Mucosa of gallbladder (tissue), 1 donor: ENCODE data around the gene CPSF4L. TPM values are rescaled to one million over a fixed set of nuclear protein-coding genes. Genes with fewer than 3 reads are reported as not detected.
"Not testable (repeated sequence)": the region's sequence is repeated elsewhere in the genome, so short reads cannot be mapped to it uniquely, and the experiment has no call there.

Experiments used
- DNase-seq: peaks from one replicate; pipeline ENCODE4 v3.0.0-alpha.2; 2020; ENCODE audit warnings: low spot score
- total RNA-seq: library from RNA; stranded (reverse); gene quantifications from one replicate; pipeline ENCODE4 v1.2.1, GENCODE V29; 2021
- donor health status: DM: no; HTN: no; CAD: no.

Gene CPSF4L
- total RNA-seq, 1 donor from 2014 or later, result not detected

DNA sequence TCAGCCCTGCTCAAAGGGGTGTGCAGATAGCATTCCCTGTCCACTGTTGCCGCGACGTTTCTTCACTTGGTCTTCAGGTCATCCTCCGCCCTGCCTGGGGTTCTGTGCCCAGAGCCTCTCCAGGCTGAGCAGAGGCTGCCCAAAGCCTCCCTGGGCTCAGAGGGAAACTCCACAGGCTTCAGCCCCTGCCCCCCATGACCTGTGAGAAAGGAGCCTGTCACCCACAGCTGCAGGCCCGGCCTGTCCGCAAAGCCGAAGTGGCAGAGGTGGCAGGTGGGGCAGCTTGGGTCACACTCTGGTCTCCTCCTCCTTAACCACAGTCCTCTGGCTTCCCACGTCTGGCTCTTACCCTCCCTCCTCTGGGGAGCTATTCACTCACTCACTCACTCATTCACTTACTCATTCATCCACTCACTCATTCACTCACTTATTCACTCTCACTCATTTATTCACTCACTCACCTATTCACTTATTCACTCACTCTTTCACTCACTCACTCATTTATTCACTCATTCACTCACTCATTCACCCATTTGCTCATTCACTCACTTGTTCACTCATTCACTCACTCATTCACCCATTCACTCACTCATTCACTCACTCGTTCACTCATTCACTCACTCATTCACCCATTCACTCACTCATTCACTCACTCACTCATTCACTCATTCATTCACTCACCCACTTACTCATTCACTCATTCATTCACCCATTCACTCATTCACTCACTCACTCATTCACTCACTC, 7.1 kb upstream of the CPSF4L start:
- no peak for DNase-seq

DNA sequence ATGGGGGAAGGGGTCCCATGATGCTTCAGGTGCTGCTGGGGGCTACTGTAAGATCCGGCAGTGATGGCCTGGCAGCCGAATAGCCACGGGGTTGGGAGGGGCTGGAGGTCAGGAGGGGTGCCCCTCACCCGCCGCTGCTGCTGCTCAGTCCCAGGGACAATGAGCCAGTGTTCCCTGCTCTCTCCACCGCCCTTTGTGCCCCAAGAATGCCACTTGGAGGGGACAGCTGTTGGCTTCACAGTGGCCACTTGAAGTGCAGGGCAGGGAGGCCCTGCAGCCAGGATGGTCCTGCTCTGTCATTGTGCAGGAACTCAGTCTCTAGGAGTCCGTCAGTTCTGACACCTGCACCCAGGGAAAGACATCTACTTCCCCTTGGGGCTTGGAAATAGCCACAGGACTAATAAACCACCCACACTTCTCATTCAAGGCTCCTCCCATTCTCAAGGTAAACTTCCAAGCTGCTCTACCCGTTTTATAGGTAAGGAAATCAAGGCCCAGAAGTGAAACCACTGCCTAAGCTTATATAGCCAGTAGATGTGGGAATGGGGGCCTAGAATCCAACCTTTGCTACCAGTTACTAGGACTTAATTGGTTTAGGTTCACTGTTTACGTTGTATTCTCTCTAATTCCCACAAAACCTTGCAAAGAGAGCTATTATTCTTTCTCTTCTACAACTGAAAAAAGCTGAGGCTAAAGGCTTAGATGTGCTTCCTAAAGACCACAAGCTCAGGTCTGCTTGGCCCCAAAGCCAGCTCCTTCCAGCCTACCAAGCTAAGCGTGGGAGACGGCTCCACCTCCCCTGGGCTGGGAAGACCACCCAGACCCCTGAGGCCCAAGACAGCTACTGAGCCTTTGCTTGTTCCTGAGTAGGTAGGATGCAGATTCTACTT, 6.2 kb upstream of the CPSF4L start:
- no peak for DNase-seq

DNA sequence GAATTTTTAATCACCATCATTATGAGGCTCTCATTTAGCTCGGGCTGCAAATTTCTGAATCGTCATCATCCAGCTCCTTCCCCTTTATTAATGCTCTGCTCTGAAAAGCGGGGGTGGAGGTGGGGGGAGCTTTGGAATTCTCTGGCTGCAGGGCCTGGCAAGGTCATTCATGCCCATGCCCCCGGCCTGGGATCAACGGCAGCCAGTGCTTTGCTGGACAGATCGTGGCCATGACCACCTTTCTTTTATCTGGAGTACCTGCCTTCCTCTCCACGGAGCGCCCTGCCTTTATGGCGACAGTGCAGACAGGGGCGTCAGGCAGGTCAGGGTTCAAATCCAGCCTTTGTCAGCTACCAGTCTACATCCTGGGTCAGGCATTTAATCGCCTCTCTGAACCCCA, 5.1 kb upstream of the CPSF4L start:
- DNase-seq, result no peak

DNA sequence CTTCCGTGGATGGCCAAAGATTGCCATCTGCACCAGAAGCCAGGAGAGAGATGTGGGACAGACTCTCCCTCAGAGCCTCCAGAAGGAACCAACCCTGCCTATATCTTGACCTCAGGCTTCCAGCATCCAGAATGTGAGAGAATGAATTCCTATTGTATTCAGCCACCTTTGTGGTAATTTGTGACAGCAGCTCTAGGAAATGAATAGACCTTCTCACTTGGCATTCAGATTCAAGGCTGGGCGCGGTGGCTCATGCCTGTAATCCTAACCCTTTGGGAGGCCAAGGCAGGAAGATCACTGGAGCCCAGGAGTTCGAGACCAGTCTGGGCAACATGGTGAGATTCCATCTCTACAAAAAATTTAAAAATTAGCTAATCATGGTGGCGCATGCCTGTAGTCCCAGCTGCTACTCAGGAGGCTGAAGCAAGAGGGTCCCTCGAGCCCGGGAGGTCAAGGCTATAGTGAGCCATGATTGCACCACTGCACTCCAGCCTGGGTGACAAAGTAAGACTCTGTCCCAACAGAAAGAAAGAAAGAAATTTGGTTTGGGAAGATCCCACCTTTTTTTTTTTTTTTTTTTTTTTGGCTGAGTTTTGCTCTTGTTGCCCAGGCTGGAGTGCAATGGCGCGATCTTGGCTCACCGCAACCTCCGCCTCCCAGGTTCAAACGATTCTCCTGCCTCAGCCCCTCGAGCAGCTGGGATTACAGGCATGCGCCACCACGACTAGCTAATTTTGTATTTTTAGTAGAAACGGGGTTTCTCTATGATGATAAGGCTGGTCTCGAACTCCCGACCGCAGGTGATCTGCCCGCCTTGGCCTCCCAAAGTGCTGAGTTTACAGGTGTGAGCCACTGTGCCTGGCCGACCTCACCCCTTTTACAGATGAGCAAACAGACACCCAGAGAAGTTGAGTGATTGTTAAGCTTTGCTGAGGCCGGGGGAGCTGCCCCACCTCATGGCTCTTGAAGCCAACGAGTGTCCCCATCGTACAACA, 4.3 kb upstream of the CPSF4L start:
- no peak for DNase-seq

DNA sequence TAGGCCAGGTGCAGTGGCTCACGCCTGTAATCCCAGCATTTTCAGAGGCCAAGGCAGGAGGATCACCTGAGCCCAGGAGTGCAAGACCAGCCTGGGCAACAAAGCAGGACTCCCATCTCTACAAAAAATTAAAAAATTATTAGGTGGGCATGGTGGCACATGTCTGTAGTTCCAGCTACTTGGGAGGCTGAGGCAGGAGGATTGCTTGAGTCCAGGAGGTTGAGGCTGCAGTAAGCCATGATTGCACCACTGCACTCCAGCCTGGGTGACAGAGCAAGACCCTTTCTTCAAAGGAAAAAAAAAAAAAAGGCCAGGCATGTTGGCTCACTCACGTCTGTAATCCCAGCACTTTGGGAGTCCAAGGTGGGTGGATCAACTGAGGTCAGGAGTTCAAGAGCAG, 2.8 kb upstream of the CPSF4L start:
- DNase-seq, result not testable (repeated sequence)

DNA sequence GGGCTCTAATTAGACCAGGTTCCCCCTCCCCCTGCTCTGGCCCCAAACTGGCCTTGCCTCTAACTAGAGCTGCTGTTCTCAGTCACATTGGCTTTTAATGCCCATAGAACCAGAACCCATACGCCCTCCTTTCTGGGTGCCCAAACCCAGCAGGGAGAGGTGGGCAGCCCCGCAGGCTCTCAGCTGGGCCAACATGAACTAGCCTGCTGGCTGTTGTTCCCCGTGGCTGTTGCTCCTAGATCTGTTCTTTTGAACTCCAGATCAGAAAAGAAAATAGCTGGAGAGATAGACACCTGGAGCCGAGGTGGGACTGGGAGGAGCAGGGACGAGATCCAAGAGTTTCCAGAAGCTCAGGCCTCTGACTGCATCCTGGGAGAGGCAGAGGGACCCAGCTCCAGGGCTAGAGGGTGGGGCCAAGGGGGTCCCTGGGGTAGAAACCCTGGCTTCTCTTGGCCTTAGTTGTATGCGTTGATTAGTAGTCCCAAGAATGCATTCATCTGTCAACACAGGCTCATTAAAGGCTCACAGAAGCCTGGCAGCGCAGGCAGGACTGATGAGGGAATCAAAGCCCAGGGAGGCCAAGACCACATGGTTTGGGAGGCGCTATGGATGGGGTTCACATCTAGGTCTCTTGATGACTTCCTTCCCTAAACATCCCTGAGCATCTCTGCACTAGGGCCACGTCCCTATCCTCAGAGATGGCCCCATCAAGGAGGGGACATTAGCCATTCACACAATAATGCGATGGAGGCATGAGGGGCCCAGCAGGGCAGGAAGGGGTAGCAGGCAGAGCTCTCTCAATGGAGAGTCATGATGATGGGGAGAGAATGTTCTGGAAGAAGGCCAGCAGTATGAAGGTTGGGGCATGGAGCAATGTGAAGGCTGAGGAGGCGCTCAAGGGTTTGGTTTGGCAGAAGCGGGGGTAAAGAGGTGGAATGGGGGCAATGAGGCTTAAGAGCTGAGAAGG, 1.3 kb upstream of the CPSF4L start:
- DNase-seq, result no peak

DNA sequence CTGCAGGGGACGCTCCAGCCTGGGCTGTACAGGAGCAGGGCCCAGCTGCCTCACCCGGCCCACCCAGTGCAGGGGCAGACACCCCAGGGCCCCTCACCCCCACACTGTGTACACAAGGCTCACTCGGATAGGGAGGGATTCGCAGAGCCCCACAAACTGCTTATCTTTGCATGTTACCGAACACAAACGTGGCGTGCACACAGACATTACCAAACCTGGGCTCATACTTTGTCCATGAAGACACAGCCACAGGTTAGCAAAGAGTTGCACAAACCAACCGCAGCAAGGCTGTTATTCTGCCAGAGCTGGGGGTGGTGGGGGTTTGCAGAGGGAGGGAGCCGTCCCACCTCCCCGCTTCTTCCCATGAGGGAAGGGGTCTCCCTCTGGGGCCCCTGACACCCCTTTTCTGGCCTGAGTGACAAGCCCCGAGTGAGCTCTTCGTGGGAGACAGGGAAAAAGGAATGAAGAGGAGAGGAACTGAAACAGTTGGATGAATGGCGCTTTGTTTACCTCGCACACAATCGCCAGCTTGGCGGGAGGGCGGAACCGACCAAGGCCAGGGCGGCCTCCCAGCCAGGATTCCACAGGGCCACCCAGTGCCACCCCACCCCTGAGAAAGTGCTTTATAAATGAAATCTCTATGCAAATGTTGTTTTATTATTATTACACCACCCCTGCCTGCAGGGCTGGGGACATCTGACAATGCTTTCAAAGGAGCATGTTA, 434 bp upstream of the CPSF4L start:
- peak; percentile 40 for DNase-seq

DNA sequence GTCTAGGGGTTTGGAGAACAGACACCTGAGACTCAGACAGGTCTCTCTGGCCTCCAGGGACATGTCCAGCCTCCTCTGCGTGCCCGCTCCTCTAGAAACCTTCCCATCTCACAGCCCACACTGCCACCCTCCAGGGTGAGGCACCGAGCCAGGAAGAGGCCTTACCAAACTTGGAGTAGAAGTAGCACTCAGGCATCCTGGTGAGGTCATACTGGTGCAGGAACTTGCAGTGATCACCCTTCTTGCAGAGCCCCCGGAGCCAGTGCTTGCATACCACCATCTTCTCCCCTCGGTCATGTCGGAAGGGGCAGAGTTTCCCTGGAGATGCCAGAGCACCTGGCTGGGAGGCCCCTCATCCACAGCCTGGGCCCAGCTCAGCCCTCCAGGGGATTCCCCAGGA, 4.2 kb downstream of the CPSF4L start:
- no peak for DNase-seq

DNA sequence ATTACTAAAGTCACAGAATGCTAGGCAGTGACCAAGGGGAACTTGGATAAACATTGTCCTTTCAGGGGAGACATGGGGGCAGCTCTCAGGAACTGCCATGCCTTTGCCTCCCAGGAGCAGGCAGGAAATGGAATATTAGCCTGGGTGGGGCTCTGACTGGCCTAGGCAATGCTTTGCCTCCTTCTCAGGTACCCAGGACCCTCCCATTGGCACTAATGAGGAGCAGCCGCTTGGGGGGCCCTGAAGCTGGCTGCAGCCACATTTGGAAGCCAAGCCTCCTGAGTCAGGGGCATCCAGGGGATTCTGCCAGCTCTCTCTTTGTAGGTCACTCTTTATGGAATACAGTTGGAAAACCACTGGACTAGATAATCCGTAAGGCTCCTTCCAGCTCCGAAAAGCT, 5.5 kb downstream of the CPSF4L start:
- DNase-seq, result no peak

DNA sequence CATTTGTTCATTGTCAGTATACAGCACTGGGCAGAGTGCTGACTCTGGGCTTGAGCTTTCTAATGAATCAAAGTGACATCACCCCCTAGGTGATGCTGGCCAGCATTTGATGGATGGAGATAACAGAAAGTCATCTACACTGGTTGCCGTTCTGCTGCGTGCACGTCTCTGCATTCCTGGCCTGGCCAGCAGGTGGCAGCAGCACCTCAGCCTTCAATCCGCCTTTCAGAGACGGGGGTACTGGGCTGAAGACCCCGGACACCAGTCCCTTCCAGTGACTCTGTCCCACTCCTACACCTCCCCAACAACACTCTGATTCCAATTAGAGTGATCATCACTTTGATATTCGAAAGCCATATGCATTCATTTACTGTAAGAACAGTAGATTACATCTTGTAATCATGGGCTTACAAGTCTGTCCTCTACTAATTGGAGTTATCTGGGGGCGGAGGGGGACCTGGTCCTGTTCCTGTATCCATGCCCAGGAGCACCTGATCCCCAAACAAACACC, 6.0 kb downstream of the CPSF4L start:
- peak; percentile 40 for DNase-seq

DNA sequence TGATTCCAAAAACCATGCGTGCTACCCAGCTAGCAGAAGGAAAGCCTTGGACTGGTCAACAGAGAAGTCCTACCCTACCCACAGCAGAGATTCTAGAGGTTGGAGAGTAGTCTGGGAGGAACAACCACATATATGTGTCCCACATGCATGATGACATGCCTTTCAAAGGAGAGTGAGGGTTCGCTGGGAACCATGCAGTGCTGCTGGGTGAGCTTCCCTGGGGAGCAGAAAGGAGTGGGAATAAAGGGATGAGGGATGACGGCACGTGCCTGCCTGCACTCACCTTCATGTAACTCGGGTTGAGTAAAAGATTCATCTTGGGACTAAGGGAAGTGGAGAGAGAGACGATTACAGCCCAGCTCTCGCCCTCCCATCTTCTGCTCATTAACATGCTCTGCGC, 9.8 kb downstream of the CPSF4L start:
- DNase-seq, result no peak

DNA sequence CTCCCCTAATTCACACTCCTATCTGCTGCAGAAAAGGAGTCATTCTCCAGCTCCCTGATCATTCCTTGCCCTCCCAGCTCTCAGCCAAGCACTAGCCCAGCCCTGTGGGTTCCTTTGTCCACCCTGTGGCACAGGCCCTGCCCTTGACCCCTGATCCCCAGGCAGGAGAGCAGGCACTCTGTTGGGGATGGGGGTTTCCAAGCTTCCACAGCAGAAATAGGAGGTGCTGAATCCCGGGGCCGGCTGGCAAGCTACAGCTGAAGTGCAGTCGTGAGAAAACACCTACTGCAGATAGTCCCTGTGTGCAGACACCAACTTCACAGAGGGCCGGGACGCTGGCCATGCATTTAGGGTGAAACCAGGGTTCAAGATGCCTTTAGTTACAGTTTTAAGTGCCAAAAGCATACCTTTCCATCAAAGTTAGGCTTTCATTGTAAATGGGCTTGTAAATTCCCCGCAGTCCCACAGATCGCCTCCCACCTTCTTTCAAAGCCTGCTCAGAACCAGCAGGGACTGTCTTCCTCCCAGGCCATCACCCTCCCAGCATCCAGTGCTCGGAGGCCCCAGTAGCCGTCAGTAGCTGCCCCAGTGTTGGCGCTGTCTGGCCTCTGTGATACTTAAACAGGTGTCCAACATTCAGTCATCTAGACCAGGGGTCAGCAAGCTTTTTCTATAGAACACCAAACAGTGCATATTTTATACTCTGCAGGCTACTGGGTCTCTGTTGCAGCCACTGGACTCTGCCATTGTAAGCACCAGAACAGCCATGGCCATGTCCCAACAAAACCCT, 10.6 kb downstream of the CPSF4L start:
- DNase-seq, result no peak

DNA sequence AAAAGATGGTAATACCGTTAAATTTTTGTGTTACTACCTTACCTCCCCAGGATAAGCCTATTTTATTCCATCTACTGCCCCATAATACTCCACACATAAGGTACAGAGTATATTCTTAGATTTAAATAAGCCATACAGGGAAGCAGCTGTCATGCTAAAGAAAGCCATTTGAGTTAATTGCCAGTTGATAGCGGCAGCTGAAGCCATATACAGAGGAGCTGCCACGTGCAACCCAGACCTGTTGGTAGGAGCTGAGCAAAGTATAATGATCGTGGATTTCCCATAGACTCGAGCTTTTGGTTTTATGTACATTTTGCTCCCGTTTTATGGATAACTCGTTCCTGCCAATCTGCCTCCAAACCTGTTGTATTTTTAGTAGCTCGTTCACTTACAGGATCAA, 12.0 kb downstream of the CPSF4L start:
- DNase-seq, result no peak

DNA sequence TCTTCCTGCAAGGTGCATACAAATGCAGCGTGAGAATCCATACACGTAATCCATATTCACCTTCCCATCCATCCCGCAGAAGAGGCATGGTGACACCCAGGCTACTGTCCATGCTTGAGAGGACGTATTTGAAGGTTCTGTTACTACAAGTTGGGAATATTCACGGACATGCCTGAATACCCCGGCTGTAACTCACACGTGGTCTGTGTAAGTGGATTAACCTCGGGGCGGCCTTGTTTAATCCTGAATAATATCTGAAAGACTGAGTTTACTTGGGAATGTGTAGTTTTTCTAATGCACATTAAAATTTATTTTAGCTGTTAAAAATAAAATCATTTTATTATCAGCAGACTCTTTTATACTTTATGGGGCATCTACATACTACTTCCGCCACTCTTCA, 13.1 kb downstream of the CPSF4L start:
- no peak for DNase-seq

DNA sequence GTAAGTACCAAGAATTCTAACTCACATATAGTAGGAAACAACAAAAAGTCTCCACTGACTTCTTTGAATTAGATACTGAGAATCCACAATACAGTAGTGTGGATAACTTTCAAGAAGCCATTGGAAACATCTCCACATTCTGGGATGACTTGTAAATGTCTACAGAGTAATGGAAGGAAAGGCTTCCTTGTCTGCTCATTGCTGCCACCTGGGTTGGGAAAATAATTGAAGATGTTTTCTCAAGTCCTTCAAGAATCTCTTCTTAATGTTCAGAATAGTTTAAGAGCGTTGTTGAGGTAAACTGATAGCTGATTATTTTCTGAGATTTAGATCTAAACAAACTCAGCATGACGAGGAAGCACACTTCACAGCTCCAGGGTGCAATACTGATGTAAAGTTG, 14.0 kb downstream of the CPSF4L start:
- no peak for DNase-seq

DNA sequence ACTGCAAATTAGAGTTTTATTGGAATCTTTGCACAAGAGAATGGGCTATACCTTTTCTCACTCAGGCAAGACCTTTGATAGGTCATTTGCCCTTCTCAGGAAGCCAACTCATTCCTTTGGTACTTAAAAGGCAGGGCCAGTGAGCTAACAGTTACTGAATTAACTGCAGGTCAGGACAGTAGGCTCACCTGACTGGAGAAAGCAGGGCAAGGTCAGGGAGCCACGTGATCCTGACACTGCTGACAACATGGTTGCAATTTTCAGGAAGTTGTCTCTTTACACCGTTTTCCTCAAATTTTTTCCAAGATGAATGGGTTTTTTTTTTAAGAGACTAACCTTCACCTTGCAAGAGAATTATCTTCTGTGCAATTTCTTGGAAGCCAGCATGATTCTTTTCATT, 21.1 kb downstream of the CPSF4L start:
- no peak for DNase-seq

DNA sequence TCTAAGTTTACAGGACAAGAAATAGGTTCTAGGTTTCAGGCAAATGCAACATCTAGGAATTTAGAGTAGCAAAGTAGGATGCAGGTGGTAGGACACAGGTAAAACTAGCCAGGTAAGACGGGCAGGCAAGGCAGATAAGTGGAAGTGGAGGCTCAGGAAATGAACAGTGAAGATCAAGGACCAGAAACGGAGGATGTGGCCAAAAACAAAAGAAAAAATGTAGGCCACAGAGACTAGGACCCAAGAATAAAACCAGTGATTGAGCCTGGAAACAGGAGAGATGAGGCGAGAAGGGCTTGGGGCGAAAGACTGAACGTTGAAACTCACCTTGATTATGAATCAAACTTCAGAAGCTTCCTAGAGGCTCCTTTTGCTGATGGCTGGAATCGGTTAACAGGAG, 24.0 kb downstream of the CPSF4L start:
- DNase-seq, result no peak

DNA sequence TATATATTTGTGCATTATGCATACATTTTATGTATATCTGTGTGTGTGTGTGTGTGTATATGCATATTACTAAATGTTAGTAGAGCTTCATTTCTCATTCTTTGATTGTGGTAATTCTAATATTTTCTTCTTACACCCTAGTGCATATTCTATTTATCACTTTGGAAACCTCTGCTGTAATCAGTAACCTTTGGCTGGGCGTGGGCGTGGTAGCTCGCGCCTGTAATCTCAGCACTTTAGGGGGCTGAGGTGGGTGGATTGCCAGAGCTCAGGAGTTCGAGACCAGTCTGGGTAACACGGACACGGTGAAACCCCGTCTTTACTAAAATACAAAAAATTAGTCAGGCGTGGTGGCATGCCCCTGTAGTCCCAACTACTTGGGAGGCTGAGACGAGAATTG, 26.9 kb downstream of the CPSF4L start:
- DNase-seq, result no peak
